H9 (cell line): ENCODE data around the gene LIMA1. TPM values are rescaled to one million over a fixed set of nuclear protein-coding genes. Genes with fewer than 3 reads are reported as not detected.

Experiments
- DNase-seq: peaks from one replicate; pipeline ENCODE4 v3.0.0-alpha.2; 2017
- H2AFZ ChIP-seq: one replicate; pipeline ENCODE4 v1.6.1; 2013; ENCODE audit warnings: mild to moderate bottlenecking, low read length, control low read depth, moderate library complexity
- H2AK5ac ChIP-seq: 2 replicates; pipeline ENCODE4 v1.6.1; 2013; ENCODE audit warnings: low read length, control low read depth, mixed read lengths; ENCODE audit not compliant: insufficient read length
- H2BK120ac ChIP-seq: one replicate; pipeline ENCODE4 v1.6.1; 2013; ENCODE audit warnings: low read depth, mild to moderate bottlenecking, low read length, control low read depth, inconsistent platforms; ENCODE audit not compliant: poor library complexity, severe bottlenecking
- H2BK12ac ChIP-seq: 2 replicates; pipeline ENCODE4 v1.6.1; 2013; ENCODE audit warnings: low read length, control low read depth, mixed read lengths, low read depth; ENCODE audit not compliant: insufficient read length
- H2BK15ac ChIP-seq: 2 replicates; pipeline ENCODE4 v1.6.1; 2013; ENCODE audit warnings: low read depth, low read length, control low read depth
- H2BK20ac ChIP-seq: one replicate; pipeline ENCODE4 v1.6.1; 2013; ENCODE audit warnings: low read depth, mild to moderate bottlenecking, low read length, control low read depth, inconsistent platforms; ENCODE audit not compliant: poor library complexity, severe bottlenecking
- H2BK5ac ChIP-seq: 2 replicates; pipeline ENCODE4 v1.6.1; 2013; ENCODE audit warnings: low read length, control low read depth, mixed read lengths; ENCODE audit not compliant: insufficient read length
- H3K14ac ChIP-seq: 2 replicates; pipeline ENCODE4 v1.6.1; 2013; ENCODE audit warnings: low read length, control low read depth; ENCODE audit not compliant: insufficient read depth
- H3K18ac ChIP-seq: 2 replicates; pipeline ENCODE4 v1.6.1; 2013; ENCODE audit warnings: low read depth, mild to moderate bottlenecking, mixed read lengths, low read length, control low read depth; ENCODE audit not compliant: insufficient read length
- H3K23ac ChIP-seq: 2 replicates; pipeline ENCODE4 v1.6.1; 2013; ENCODE audit warnings: low read length, control low read depth, mixed read lengths, low read depth; ENCODE audit not compliant: insufficient read length
- H3K23me2 ChIP-seq: 2 replicates; pipeline ENCODE4 v1.6.1; 2013; ENCODE audit warnings: low read depth, mild to moderate bottlenecking, mixed read lengths, low read length, control low read depth; ENCODE audit not compliant: insufficient read length, poor library complexity, severe bottlenecking
- H3K27ac ChIP-seq: 2 replicates; pipeline ENCODE4 v1.5.1; 2013; ENCODE audit warnings: low read length, control low read depth, mixed read lengths, low read depth; ENCODE audit not compliant: insufficient read length
- H3K27me3 ChIP-seq: 2 replicates; pipeline ENCODE4 v1.6.1; 2013; ENCODE audit warnings: low read length, control low read depth, inconsistent platforms; ENCODE audit not compliant: insufficient read depth
- H3K4ac ChIP-seq: 2 replicates; pipeline ENCODE4 v1.6.1; 2013; ENCODE audit warnings: low read depth, mild to moderate bottlenecking, control low read depth, inconsistent platforms, low read length, moderate library complexity
- H3K4me1 ChIP-seq: 2 replicates; pipeline ENCODE4 v1.6.1; 2013; ENCODE audit warnings: low read length, control low read depth, inconsistent platforms; ENCODE audit not compliant: insufficient read depth
- H3K4me2 ChIP-seq: 2 replicates; pipeline ENCODE4 v1.6.1; 2013; ENCODE audit warnings: low read length, control low read depth, mixed read lengths; ENCODE audit not compliant: insufficient read length, insufficient read depth
- H3K56ac ChIP-seq: 2 replicates; pipeline ENCODE4 v1.6.1; 2013; ENCODE audit warnings: low read depth, mild to moderate bottlenecking, mixed read lengths, low read length, control low read depth; ENCODE audit not compliant: insufficient read length
- H3K79me1 ChIP-seq: 2 replicates; pipeline ENCODE4 v1.6.1; 2013; ENCODE audit warnings: low read depth, mild to moderate bottlenecking, moderate library complexity, low read length, control low read depth, inconsistent platforms; ENCODE audit not compliant: insufficient read depth, poor library complexity, severe bottlenecking
- H3K79me2 ChIP-seq: 2 replicates; pipeline ENCODE4 v1.6.1; 2013; ENCODE audit warnings: low read length, control low read depth, inconsistent platforms; ENCODE audit not compliant: insufficient read depth
- H3K9ac ChIP-seq: 2 replicates; pipeline ENCODE4 v1.6.1; 2013; ENCODE audit warnings: low read length, control low read depth, mixed read lengths; ENCODE audit not compliant: insufficient read length; ENCODE audit errors: extremely low read depth
- H3K9me3 ChIP-seq: one replicate; pipeline ENCODE4 v1.6.1; 2013; ENCODE audit warnings: low read depth, low read length, inconsistent platforms; ENCODE audit not compliant: control insufficient read depth
- H3T11ph ChIP-seq: one replicate; pipeline ENCODE4 v1.6.1; 2013; ENCODE audit warnings: mild to moderate bottlenecking, low read length, control low read depth, inconsistent platforms
- H4K20me1 ChIP-seq: one replicate; pipeline ENCODE4 v1.6.1; 2013; ENCODE audit not compliant: control insufficient read depth, insufficient read length, insufficient read depth
- H4K5ac ChIP-seq: 2 replicates; pipeline ENCODE4 v1.6.1; 2013; ENCODE audit warnings: low read depth, mild to moderate bottlenecking, mixed read lengths, low read length, control low read depth; ENCODE audit not compliant: insufficient read length
- H4K8ac ChIP-seq: replicated peaks from 2 replicates; pipeline ENCODE4 v1.6.1; 2013; ENCODE audit warnings: low read length, control low read depth, mixed read lengths, low read depth; ENCODE audit not compliant: insufficient read length
- H4K91ac ChIP-seq: 2 replicates; pipeline ENCODE4 v1.6.1; 2013; ENCODE audit warnings: low read depth, mild to moderate bottlenecking, moderate library complexity, mixed read lengths, low read length, control low read depth; ENCODE audit not compliant: insufficient read length
- H3K27ac Mint-ChIP-seq, 3 experiments: 2 replicates in 2 of 3; 3 replicates in 1 of 3; pipeline ENCODE4 v1.8.0; 2020 to 2021; ENCODE audit warnings: mixed read lengths in 3 of 3, mild to moderate bottlenecking in 1 of 3, moderate library complexity in 1 of 3
- H3K27me3 Mint-ChIP-seq: 2 replicates; pipeline ENCODE4 v1.8.0; 2021; ENCODE audit warnings: low read depth, mild to moderate bottlenecking, moderate library complexity, mixed read lengths
- H3K36me3 Mint-ChIP-seq, 3 experiments: 2 replicates in 2 of 3; 3 replicates in 1 of 3; pipeline ENCODE4 v1.8.0; 2020 to 2021; ENCODE audit warnings: low read depth in 3 of 3, mixed read lengths in 3 of 3; ENCODE audit not compliant: insufficient read depth in 1 of 3
- H3K4me1 Mint-ChIP-seq, 2 experiments: 2 replicates each; pipeline ENCODE4 v1.8.0; 2020; ENCODE audit warnings: mixed read lengths in 2 of 2
- H3K4me3 Mint-ChIP-seq, 2 experiments: 2 replicates in 1 of 2; 3 replicates in 1 of 2; pipeline ENCODE4 v1.8.0; 2020 to 2021; ENCODE audit warnings: mild to moderate bottlenecking in 2 of 2, mixed read lengths in 2 of 2, moderate library complexity in 1 of 2
- H3K9me3 Mint-ChIP-seq, 2 experiments: 2 replicates in 1 of 2; 3 replicates in 1 of 2; pipeline ENCODE4 v1.8.0; 2020; ENCODE audit warnings: mild to moderate bottlenecking in 2 of 2, mixed read lengths in 2 of 2, moderate library complexity in 1 of 2
- CTCF ChIP-seq: fragments of 200-600 bp; sonication (generic); conservative IDR thresholded peaks from 3 replicates; pipeline ENCODE4 v1.8.0; 2021; ENCODE audit warnings: antibody characterized with exemption, mild to moderate bottlenecking
- WGBS: extraction: QIAGEN DNeasy Blood & Tissue Kit; methylation state at CpG from one replicate; pipeline ENCODE4 v1.1.7; 2013; ENCODE audit warnings: missing lambda C conversion rate, low lambda C conversion rate, mixed read lengths; ENCODE audit not compliant: insufficient read length; ENCODE audit errors: extremely low coverage; 5-methylcytosine and 5-hydroxymethylcytosine counted together
- total RNA-seq: library from RNA; stranded (reverse); gene quantifications from 2 replicates; pipeline ENCODE4 v1.2.1, GENCODE V29; 2021

Gene LIMA1
- total RNA-seq, 1 experiment from 2014 or later = 40.8 TPM

- peaks cover 13 to 19% of the 10 kb centered on the region in 2 experiments for H3K4me1 Mint-ChIP-seq
- WGBS = no CpG with 5 or more reads among the region's 14 CpGs
- Histone ChIP-seq H3K79me2 (no peaks in the 10 kb centered on the region), H4K8ac (no peak overlapping the region), H3K4me2 (peak overlapping the region; percentile 50), H2AFZ (no peak overlapping the region), H3K9me3 (no peaks in the 10 kb centered on the region), H3K18ac (no peak overlapping the region), H3T11ph (no peak overlapping the region), H3K27me3 (no peaks in the 10 kb centered on the region), H2BK15ac (no peak overlapping the region), H2BK5ac (no peak overlapping the region), H3K14ac (0 out of 2 replicates have a peak overlapping the region, but pooled peaks have one; percentile 26), H2AK5ac (no peak overlapping the region), H2BK120ac (no peak overlapping the region), H3K4me1 (no peaks in the 10 kb centered on the region), H4K20me1 (no peaks in the 10 kb centered on the region), H4K5ac (no peak overlapping the region), H2BK20ac (no peak overlapping the region), H3K27ac (no peak overlapping the region), H3K9ac (peak overlapping the region; percentile 43), H3K4ac (no peak overlapping the region), H2BK12ac (no peak overlapping the region), H3K23ac (no peak overlapping the region), H3K79me1 (no peaks in the 10 kb centered on the region), H3K56ac (no peak overlapping the region), H4K91ac (no peak overlapping the region), H3K23me2 (peaks cover 9% of the 10 kb centered on the region)
- TF ChIP-seq CTCF = no peak
- peaks cover 3% of the 10 kb centered on the region; the same call in 1 of the 2 replicates for H3K27me3 Mint-ChIP-seq
- H3K4me3 Mint-ChIP-seq = peak overlapping the region; percentile 82 to 87
- no peak for DNase-seq
- H3K9me3 Mint-ChIP-seq = no peaks in the 10 kb centered on the region
- H3K36me3 Mint-ChIP-seq = no peaks in the 10 kb centered on the region
- no peak overlapping the region; a peak in 1 of 7 replicates for H3K27ac Mint-ChIP-seq
Observed at GRCh38 chr12:50282721-50283228, 545 bp downstream of the LIMA1 start.
